Lung (tissue), 12 donors: Measurements from ENCODE around the gene ARHGAP15. TPM values are rescaled to one million over a fixed set of nuclear protein-coding genes. Genes with fewer than 3 reads are reported as not detected.

Experiments used
- ATAC-seq: fragments of 200-7000 bp; cut with Tn5 transposase; one replicate; pipeline ENCODE4 v1.9.1; 2020; ENCODE audit warnings: moderate number of reproducible peaks; ENCODE audit not compliant: insufficient read depth, low FRiP score
- DNase-seq, 3 donors: peaks; one replicate each; pipeline ENCODE4 v3.0.0-alpha.2; 2013 to 2017
- H3K27ac ChIP-seq, 2 donors: one replicate each; pipeline ENCODE4 v1.5.1; 2013; ENCODE audit warnings: mild to moderate bottlenecking in 2 of 2, moderate library complexity in 2 of 2, control low read depth in 1 of 2, inconsistent platforms in 1 of 2, low read depth in 1 of 2, low read length in 1 of 2
- H3K27me3 ChIP-seq, 3 donors: one replicate each; pipeline ENCODE4 v1.5.1; 2013; ENCODE audit warnings: low read length in 2 of 3; ENCODE audit not compliant: control insufficient read depth in 3 of 3, insufficient read depth in 3 of 3
- H3K36me3 ChIP-seq, 4 donors: one replicate each; pipeline ENCODE4 v1.5.1; 2013; ENCODE audit warnings: low read length in 4 of 4, mild to moderate bottlenecking in 1 of 4, moderate library complexity in 1 of 4; ENCODE audit not compliant: control insufficient read depth in 4 of 4, insufficient read depth in 4 of 4
- H3K4me1 ChIP-seq, 5 donors: one replicate each; pipeline ENCODE4 v1.5.1; 2013; ENCODE audit warnings: low read length in 5 of 5, mild to moderate bottlenecking in 2 of 5, moderate library complexity in 1 of 5; ENCODE audit not compliant: control insufficient read depth in 5 of 5, insufficient read depth in 5 of 5
- H3K4me3 ChIP-seq: one replicate; pipeline ENCODE4 v1.5.1; 2013; ENCODE audit warnings: mild to moderate bottlenecking, control low read depth, moderate library complexity
- H3K9ac ChIP-seq, 2 donors: one replicate each; pipeline ENCODE4 v1.5.1; 2013; ENCODE audit warnings: low read length in 2 of 2, control low read depth in 1 of 2; ENCODE audit not compliant: insufficient read depth in 1 of 2
- H3K9me3 ChIP-seq, 4 donors: one replicate each; pipeline ENCODE4 v1.5.1; 2013; ENCODE audit warnings: low read length in 3 of 4, mild to moderate bottlenecking in 1 of 4, moderate library complexity in 1 of 4; ENCODE audit not compliant: control insufficient read depth in 4 of 4, insufficient read depth in 3 of 4
- CTCF ChIP-seq: IDR thresholded peaks from 2 replicates; pipeline ENCODE4 v1.5.1; 2012; ENCODE audit warnings: mild to moderate bottlenecking; ENCODE audit errors: control extremely low read depth, extremely low read depth
- WGBS, 2 donors: extraction: QIAGEN DNeasy Blood & Tissue Kit; methylation state at CpG; one replicate each; pipeline ENCODE4 v1.1.7; 2013; 5-methylcytosine and 5-hydroxymethylcytosine counted together
- polyA plus RNA-seq, 2 donors: library from polyadenylated mRNA; stranded (reverse); fragments of 200-250 nt; gene quantifications; one replicate each; pipeline ENCODE4 v1.2.1, GENCODE V29; 2013
- total RNA-seq, 2 donors: library from RNA; depleted of rRNA in 1 of 2; stranded (reverse); fragments of >200 nt in 1 of 2; gene quantifications; one replicate each; pipeline ENCODE4 v1.2.1, GENCODE V29; 2014 to 2021
- donor health status: control.
- donor health status: control.
- donor health status: Bipolar disorder and iron deficiency.
- donor health status: healthy.
- donor health status: DM: yes; HTN: yes; CAD: no.

The ARHGAP15 gene
- total and polyA plus RNA-seq, 4 donors = 5.9 to 74.3 (median 13.2) TPM

- no peak for ATAC-seq
- Histone ChIP-seq H3K27ac (no peak overlapping the region), H3K4me3 (no peak overlapping the region), H3K27me3 (no peaks in the 10 kb centered on the region), H3K4me1 (peaks cover 0 to 80% (median 26%) of the 10 kb centered on the region in 5 donors), H3K36me3 (no peaks in the 10 kb centered on the region), H3K9ac (peak overlapping the region in 1 of 2 donors; percentile 53), H3K9me3 (no peaks in the 10 kb centered on the region)
- TF ChIP-seq CTCF = no peak
- 55 to 72% methylated on average over 4 of the region's 4 CpGs for whole genome bisulfite sequencing, 2 donors
- peak in 2 of 3 donors; percentile 74 to 86 for DNase-seq
Measured at GRCh38 chr2:143603846-143604565, 474.8 kb downstream of the ARHGAP15 start.

- no peak for TF ChIP-seq CTCF
- H3K4me3 ChIP-seq = no peak overlapping the region
- H3K27me3 ChIP-seq = no peaks in the 10 kb centered on the region
- no peak for ATAC-seq
- 81 to 94% methylated on average over 5 of the region's 5 CpGs for WGBS, 2 donors
- peaks cover 0 to 85% (median 26%) of the 10 kb centered on the region in 5 donors for H3K4me1 ChIP-seq
- DNase-seq = peak; percentile 43 to 88 (median 80)
- peak overlapping the region in 1 of 2 donors; percentile 53 for H3K9ac ChIP-seq
- no peaks in the 10 kb centered on the region for H3K9me3 ChIP-seq
- H3K36me3 ChIP-seq = no peaks in the 10 kb centered on the region
- H3K27ac ChIP-seq = no peak overlapping the region
Measured at GRCh38 chr2:143604566-143604959, 475.3 kb downstream of the ARHGAP15 start.

GRCh38 chr2:143607231-143608062, 478.2 kb downstream of the ARHGAP15 start:
- Histone ChIP-seq H3K27me3 (no peaks in the 10 kb centered on the region), H3K4me3 (no peak overlapping the region), H3K9ac (peak overlapping the region; percentile 19 to 34), H3K9me3 (no peaks in the 10 kb centered on the region), H3K36me3 (no peaks in the 10 kb centered on the region), H3K27ac (no peak overlapping the region), H3K4me1 (peaks cover 0 to 69% (median 26%) of the 10 kb centered on the region in 5 donors)
- DNase-seq = peak; percentile 46 to 91 (median 91)
- no peak for TF ChIP-seq CTCF
- no peak for ATAC-seq
- WGBS, 2 donors = 44 to 77% methylated on average over 5 of the region's 5 CpGs
